NCI-H2227 (cell line): ENCODE data around the gene TFAP2E.

Experiments
- DNase-seq: peaks from one replicate; lab custom pipeline; 2025; ENCODE audit not compliant: unreplicated experiment; lab: John Stamatoyannopoulos, UW

The TFAP2E gene

GRCh38 chr1:35556484-35557117 lies 16.5 kb upstream of the TFAP2E start:
- DNase-seq = no peak

DNA sequence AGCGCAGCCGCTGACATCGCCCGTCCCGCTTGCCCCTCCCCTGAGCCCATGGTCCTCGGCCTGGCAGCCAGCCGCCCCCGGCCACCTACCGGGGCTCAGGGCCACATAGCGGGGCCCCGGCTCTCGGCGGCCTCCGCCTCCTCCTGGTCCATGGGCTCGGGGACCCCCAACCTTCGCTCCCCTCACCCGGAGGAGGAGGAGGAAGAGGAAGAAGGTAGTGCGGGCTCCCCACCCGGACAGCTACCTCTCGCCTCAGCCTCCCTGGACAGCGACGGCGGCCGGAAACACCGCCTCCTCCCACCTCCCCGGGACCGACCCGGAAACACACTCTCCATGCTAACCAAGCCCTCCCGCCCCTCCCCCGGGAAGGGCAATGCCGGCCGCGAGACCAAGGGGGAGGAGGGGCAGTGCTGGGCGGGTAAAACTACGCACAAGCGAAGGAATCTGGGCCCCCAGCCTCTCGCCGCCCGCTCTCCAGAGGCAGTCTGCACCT lies 15.9 kb upstream of the TFAP2E start, which contains the start of gene KIAA0319L:
Gene KIAA0319L (minus strand): TSS at position 286 of the 493 bp plus-strand sequence. CDS start 2,912 bp downstream, outside the sequence.
- peak; percentile 90 for DNase-seq

GRCh38 chr1:35557611-35558373 lies 15.3 kb upstream of the TFAP2E start, which contains the start of gene NCDN:
Gene NCDN, plus strand, starts transcription at chr1:35557799. Its CDS starts 392 bp downstream, at chr1:35558191.
- DNase-seq = peak; percentile 97

- peak; percentile 67 for DNase-seq
These were observed 14.5 kb upstream of the TFAP2E start for GRCh38 chr1:35558374-35559316.

- peak; percentile 62 for DNase-seq
These were observed 13.7 kb upstream of the TFAP2E start for GRCh38 chr1:35559317-35559944.

DNA sequence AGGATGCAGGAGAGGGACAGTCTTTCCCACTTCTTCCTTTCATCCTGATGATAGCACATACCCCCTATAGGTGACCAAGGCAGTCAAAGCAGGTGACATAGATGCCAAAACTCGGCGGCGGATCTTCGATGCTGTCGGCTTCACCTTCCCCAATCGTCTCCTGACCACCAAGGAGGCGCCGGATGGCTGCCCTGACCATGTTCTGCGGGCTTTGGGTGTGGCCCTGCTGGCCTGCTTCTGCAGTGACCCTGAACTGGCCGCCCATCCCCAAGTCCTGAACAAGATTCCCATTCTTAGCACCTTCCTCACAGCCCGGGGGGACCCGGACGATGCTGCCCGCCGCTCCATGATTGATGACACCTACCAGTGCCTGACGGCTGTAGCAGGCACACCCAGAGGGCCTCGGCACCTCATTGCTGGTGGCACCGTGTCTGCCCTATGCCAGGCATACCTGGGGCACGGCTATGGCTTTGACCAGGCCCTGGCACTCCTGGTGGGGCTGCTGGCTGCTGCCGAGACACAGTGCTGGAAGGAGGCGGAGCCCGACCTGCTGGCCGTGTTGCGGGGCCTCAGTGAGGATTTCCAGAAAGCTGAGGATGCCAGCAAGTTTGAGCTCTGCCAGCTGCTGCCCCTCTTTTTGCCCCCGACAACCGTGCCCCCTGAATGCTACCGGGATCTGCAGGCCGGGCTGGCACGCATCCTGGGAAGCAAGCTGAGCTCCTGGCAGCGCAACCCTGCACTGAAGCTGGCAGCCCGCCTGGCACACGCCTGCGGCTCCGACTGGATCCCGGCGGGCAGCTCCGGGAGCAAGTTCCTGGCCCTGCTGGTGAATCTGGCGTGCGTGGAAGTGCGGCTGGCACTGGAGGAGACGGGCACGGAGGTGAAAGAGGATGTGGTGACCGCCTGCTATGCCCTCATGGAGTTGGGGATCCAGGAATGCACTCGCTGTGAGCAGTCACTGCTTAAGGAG lies 12.6 kb upstream of the TFAP2E start:
- DNase-seq = no peak

GRCh38 chr1:35561297-35561971 lies 11.7 kb upstream of the TFAP2E start:
- DNase-seq = no peak

DNA sequence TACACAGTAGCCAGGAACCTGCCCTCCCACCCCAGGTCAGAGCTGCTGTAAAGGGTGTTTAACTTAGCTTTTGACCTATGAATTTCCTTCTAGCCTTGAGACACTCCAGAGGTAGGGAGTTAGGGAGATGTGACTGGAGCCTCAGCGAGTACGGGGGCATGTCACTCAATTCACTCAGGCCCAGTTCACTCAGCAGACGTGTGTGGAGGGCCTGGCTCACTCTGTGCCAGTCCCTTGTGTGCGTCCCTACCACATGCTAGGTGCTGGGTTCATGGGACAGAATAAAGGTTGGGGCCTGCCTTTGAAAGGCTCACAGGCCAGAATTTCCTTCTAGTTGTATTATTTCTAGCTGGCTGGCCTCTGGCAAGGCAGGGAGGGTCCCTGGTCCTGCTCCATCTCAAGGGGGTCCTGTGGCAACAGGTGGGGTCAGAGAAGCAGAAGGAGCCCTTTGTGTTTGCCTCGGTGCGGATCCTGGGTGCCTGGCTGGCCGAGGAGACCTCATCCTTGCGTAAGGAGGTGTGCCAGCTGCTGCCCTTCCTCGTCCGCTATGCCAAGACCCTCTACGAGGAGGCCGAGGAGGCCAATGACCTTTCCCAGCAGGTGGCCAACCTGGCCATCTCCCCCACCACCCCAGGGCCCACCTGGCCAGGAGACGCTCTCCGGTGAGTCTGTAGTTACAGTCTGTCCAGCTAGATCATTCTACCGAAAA lies 11.0 kb upstream of the TFAP2E start:
- no peak for DNase-seq

DNA sequence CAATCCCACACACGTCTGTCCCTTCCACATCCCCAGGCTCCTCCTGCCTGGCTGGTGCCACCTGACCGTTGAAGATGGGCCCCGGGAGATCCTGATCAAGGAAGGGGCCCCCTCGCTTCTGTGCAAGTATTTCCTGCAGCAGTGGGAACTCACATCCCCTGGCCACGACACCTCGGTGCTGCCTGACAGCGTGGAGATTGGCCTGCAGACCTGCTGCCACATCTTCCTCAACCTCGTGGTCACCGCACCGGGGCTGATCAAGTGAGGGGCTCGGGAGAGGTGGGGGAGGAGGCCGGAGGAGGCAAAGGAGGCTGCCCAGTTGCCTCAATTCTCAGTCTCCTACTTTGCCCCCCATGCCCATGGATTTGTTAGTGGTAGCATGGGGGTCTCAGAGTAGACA lies 9.9 kb upstream of the TFAP2E start:
- no peak for DNase-seq

DNA sequence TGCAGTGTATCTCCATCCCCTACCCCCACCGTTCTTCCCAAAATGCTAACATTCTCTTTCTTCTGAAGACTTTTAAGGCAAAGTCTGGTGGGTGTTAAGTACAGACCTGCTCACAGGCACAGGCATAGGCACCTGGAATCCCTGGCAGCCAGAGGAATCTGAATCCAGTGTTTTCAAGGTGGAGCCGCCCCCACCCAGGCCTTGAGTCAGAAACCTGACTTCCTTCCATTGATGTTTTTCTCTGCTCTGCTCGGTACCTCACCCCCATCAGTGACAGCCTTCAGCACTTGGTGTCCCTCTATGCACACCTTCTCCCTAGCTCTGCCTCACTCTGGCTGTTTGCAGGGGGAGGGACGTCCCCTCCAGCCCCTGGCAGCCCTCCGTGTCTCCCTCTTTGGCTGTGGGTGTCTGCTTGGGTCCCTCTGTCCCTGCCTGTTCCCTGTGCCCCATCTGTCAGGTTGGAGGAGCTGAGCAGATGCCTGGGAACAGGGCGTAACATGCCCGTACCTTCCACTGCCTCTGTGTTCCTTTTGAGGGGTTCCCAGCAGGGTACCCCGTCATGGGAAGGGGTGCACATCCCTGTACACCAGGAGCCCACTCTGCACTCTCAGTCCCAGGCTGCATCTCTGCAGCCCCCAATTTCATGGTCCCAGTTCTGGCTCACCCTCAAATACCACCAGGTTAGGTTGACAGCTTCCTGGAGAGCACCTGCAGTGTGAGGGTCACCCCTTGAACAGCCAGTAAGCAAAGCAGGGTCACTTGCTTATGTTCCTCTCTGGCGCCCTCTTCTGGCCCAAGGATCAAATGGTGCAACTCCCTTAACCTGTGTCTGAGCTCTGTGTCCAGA lies 8.9 kb upstream of the TFAP2E start:
- peak; percentile 76 for DNase-seq

GRCh38 chr1:35564884-35565741 lies 8.0 kb upstream of the TFAP2E start:
- DNase-seq = no peak

GRCh38 chr1:35565742-35566133 lies 7.4 kb upstream of the TFAP2E start:
- no peak for DNase-seq

GRCh38 chr1:35567947-35568558 lies 5.1 kb upstream of the TFAP2E start:
- no peak for DNase-seq

- peak; percentile 79 for DNase-seq
These were observed 4.1 kb upstream of the TFAP2E start for GRCh38 chr1:35568975-35569395.

- no peak for DNase-seq
These were observed 3.2 kb upstream of the TFAP2E start for GRCh38 chr1:35569936-35570335.

DNA sequence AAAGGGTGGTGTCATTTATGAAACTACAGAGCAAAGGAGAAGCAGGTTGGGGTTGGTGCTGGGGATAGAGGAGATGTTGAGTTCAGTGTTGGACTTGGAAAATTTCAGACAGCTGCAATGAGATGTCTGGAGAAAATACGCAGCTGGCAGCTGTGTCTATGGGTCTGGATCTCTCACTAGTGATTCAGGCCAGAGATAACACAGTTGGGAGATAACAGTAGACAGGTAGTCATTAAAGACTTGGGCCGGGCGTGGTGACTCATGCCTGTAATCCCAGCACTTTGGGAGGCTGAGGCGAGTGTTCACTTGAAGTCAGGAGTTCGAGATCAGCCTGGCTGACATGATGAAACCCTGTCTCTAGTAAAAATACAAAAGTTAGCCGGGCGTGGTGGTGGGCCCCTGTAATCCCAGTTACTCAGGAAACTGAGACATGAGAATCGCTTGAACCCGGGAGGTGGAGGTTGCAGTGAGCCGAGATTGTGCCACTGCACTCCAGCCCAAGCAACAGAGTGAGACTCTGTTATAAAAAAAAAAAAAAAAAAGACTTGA lies 2.5 kb upstream of the TFAP2E start:
- no peak for DNase-seq
